ENCODE results near the gene TEX19.

TEX19 gene

DNA sequence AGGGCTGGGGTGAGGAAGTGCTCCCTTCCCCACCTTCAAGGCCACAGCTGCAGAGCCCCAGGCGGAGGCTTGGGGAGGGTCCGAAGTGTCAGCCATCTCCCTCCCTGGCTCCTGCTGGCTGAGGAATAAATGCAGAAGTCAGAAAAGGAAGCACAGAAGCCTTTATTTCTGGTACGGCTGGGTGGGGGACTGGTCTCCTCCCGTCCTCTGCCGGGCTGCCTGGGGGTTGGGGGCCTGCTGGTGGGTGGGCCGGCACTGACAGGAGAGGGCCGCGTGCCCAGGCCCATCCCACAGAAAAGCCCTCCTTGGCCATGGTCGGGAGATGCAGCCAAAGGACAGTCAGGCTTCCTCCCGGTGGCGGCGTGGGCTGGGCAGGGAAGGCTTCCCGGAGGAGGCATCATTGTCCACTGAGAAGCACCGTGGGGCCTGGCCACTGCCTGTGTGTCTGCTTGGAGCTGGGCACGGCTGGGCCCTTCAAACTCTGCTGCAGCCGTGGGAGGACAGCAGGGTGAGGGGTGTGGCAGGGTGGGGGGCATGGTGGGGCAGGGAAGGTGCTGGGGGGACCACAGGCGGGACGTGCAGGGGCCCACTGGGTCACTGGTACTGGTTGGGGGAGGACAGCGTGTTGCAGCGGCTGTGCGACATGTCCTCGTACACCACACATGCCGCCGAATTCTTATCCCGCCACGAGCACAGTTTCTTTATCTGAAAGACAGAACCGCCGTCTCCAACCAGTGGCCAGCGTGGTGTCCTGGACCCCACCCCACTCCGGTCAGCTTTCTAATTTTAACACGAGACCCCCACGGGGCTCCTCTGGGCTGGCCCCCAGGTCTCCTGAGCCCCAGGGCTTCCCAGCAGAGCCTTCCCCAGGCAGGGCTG is 44.1 kb upstream of the TEX19 start:
- DNase-seq (ENCODE audit: low read depth): no peak
- H3K4me3 ChIP-seq (replicated peaks; ENCODE audit: low read depth, low read length): no peak overlapping the region
- TF ChIP-seq, protein P1, sequence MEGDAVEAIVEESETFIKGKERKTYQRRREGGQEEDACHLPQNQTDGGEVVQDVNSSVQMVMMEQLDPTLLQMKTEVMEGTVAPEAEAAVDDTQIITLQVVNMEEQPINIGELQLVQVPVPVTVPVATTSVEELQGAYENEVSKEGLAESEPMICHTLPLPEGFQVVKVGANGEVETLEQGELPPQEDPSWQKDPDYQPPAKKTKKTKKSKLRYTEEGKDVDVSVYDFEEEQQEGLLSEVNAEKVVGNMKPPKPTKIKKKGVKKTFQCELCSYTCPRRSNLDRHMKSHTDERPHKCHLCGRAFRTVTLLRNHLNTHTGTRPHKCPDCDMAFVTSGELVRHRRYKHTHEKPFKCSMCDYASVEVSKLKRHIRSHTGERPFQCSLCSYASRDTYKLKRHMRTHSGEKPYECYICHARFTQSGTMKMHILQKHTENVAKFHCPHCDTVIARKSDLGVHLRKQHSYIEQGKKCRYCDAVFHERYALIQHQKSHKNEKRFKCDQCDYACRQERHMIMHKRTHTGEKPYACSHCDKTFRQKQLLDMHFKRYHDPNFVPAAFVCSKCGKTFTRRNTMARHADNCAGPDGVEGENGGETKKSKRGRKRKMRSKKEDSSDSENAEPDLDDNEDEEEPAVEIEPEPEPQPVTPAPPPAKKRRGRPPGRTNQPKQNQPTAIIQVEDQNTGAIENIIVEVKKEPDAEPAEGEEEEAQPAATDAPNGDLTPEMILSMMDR (IDR thresholded peaks at IDR 0.05; ENCODE audit: low read length, missing control alignments): no peak

DNA sequence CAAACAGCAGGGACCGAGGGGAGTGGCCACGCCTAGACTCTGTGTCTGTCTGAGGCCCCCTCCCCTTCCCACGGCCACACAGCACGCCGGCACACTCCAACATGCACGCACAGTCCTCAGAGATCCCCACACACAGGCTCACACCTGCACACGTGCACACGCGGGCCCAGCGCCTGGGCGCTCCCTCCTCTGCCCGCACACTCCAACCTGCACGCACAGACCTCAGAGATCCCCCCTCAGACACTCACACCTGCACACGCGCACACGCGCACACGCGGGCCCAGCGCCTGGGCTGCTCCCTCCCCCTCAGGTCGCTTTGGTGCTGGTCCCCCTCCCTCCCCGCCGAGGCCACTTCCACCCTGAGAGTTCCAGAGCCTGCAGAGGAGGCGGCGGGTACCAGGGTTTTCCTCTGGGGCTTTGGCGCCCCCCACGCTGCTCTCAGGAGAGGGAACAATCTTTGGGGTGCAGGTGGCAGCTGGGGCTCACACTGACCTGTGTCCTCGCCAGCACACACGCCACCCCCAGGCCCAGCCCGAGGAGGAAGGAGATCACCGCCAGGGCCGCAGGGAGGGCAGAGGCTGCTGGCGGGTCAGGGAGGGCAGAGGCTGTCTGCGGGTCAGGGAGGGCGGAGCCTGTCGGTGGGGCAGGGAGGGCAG is 43.2 kb upstream of the TEX19 start:
- DNase-seq (ENCODE audit: low read depth): no peak
- TF ChIP-seq, protein P1 (IDR thresholded peaks at IDR 0.05; ENCODE audit: low read length, missing control alignments): no peak
- no peak overlapping the region for H3K4me3 ChIP-seq (replicated peaks; ENCODE audit: low read depth, low read length)

DNA sequence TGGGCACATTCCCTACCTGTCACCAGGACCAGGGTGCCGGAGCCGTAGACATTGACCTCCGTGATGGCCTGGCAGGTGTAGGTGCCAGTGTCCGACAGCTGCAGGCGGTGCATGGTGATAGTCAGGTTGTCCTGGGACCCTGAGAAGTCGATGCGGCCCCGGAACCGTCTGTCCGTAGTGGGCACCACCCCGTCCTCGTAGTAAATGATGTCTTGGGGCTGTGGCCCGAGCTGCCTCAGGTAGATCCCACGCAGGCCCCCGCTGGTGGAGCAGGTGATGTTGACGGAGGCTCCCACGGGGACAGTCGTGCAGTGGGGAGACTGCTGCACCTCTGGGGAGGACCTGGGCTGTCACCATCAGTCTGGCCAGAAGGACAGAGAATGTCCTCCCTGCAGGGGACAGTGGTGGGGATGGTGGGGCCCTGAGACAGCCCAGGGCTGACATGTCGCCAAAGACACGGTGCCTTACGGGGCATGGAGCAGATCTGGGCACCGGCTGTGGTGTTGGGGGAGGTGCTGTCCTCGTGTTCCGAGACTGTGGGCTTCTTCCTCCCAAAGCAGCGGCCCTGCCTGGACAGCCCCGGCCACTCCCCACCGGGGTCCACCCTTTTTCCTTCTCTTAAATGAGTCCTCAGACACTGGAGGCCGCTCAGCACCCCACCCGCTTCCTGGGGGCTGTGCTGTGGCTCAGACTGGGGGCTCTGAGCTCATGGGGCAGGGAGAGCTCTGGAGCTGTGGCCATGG is 42.2 kb upstream of the TEX19 start:
- no peak overlapping the region for H3K4me3 ChIP-seq (replicated peaks; ENCODE audit: low read depth, low read length)

DNA sequence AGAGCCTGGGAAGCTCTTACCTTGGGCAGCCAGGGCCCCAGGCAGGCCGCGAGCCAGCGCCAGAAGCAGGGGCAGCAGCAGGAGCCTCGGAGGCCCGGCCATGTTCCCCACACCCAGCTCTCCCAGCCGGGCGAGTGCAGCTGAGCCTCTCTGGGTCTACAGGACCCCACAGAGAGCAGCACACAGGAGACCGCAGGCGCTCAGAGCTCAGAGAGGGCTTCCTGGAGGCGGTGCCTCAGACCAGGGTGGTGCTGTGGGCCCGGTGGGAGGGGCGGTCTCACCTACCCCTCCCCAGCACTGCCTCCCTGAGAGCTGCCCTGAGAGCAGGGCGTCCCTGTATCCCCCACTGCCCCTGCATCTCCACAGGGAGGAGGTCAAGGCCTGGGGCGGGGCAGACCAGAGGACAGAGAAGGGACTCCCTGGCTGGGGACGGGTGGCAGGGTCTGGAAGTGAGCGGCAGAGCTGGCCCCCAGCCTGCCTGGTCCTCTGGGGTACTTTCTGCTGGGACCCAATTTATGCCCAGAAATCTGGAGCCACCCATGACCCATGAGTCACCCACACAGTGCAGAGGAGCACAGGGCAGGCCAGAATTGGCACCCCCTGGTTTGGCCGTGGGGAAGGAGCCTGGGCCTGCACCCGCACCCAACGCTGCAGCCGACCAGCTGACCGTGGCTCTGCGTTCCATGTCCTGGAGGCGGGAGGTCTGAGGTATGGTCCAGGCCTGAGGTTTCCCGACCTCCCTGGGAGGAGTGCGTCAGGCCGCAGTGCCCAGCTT is 41.5 kb upstream of the TEX19 start, which contains the start of gene CD7:
TSS of gene CD7 (minus strand) at position 215 of the 775 bp plus-strand sequence. CDS start at position 102, 113 bp downstream.
- H3K4me3 ChIP-seq (replicated peaks; ENCODE audit: low read depth, low read length): no peak within 1 kb of the TSS
- TF ChIP-seq, protein P1 (IDR thresholded peaks at IDR 0.05; ENCODE audit: low read length, missing control alignments): no peak
- no peak for DNase-seq (ENCODE audit: low read depth)

More for the DNA sequence above, 42.2 kb upstream of the TEX19 start:
- no peak for DNase-seq (ENCODE audit: low read depth)
- TF ChIP-seq, protein P1 (IDR thresholded peaks at IDR 0.05; ENCODE audit: low read length, missing control alignments): no peak

DNA sequence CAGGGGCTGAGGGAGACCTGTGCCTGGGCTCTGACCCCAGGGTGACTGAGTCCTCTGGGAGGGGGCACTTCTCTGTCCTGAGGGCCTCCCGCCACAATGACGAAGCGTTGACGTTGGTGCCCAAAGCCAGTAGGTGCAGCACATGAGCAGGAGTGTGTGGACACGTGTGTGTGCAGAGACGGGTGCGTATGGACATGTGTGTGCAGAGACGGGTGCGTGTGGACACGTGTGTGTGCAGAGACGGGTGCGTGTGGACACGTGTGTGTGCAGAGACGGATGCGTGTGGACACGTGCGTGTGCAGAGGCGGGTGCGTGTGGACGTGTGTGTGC is 40.9 kb upstream of the TEX19 start:
- TF ChIP-seq, protein P1 (IDR thresholded peaks at IDR 0.05; ENCODE audit: low read length, missing control alignments): no peak
- DNase-seq (ENCODE audit: low read depth): no peak
- no peak overlapping the region for H3K4me3 ChIP-seq (replicated peaks; ENCODE audit: low read depth, low read length)
